ENCODE results near the gene PLXNA4. TPM values are rescaled to one million over a fixed set of nuclear protein-coding genes. Genes with fewer than 3 reads are reported as not detected.
A peak's percentile ranks its signal among the peaks of the same experiment; 100 is the strongest.

The PLXNA4 gene
- polyA plus RNA-seq, 2 of the 4 experiments (the other 2 are of a cell fraction) = 0.12 to 0.34 TPM

DNA sequence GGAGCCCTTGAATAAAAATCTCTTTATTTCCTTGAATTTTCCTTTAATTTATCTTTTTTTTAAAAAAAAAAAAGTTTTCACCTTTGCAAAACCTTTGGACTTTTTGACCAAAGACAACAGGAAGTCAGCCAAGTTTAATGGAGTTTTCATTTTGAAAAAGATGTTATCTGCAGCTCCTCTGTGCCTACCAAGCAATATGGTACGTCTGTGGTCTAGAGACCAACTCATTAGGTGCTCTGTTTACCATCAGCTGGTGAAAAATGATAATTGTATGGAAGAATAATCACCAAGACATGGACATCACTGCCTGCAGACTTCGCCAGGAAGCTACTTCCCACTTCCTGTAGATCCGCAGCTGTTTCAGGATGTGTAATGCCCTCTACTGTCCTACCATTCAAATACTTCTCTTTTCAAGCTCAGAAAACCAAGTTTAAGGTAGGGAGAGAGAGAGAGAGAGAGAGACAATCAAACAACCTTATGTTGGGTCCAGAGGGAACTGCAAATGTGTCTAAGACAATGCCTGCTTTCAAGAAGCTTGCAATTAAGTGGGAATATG lies 18.7 kb downstream of the PLXNA4 start:
- 12% methylated on average over 3 of the region's 3 CpGs for WGBS (ENCODE audit: missing lambda C conversion rate)
- H3K4me2 ChIP-seq = peak overlapping the region; percentile 15; the same call in 1 of the 3 replicates
- no peaks in the 10 kb centered on the region for H3K9me3 ChIP-seq
- peak in 1 of 2 experiments; percentile 52 for DNase-seq (ENCODE audit: low read depth in 1 of 2, low spot score in 1 of 2)
- POLR2A ChIA-PET = no interaction called here
- CTCF ChIA-PET = interaction anchor here (0.8 to 1.5 kb wide), 4 partner anchors 18 to 239 kb away, joined by 3 to 7 read pairs (median 4); partner anchors contain the start of gene PLXNA4
- no peak overlapping the region for H3K27ac ChIP-seq
- FAIRE-seq = no peak
- TF ChIP-seq ZFP36 (IDR thresholded peaks at IDR 0.05; ENCODE audit: borderline replicate concordance, partially characterized antibody) (no peak), ZNF302 (CRISPR knock-in tag; IDR thresholded peaks at IDR 0.05) (no peak), HOXB13 (CRISPR knock-in tag; IDR thresholded peaks at IDR 0.05; ENCODE audit: low read depth) (no peak), RAD21 (conservative IDR thresholded peaks at IDR 0.05 in 1 of 2, IDR thresholded peaks at IDR 0.05 in 1 of 2) (peak in 1 of 2 experiments; percentile 50; a peak in 3 of 5 replicates), RCOR1 (IDR thresholded peaks at IDR 0.05; ENCODE audit: low read depth, low read length) (no peak), ZC3H11A (IDR thresholded peaks at IDR 0.05) (no peak), SMC3 (IDR thresholded peaks at IDR 0.05) (0 out of 3 replicates have a peak, but pooled peaks have one; percentile 13), EHMT2 (IDR thresholded peaks at IDR 0.05; ENCODE audit: low read depth) (no peak)
- TF ChIP-seq, protein P1, sequence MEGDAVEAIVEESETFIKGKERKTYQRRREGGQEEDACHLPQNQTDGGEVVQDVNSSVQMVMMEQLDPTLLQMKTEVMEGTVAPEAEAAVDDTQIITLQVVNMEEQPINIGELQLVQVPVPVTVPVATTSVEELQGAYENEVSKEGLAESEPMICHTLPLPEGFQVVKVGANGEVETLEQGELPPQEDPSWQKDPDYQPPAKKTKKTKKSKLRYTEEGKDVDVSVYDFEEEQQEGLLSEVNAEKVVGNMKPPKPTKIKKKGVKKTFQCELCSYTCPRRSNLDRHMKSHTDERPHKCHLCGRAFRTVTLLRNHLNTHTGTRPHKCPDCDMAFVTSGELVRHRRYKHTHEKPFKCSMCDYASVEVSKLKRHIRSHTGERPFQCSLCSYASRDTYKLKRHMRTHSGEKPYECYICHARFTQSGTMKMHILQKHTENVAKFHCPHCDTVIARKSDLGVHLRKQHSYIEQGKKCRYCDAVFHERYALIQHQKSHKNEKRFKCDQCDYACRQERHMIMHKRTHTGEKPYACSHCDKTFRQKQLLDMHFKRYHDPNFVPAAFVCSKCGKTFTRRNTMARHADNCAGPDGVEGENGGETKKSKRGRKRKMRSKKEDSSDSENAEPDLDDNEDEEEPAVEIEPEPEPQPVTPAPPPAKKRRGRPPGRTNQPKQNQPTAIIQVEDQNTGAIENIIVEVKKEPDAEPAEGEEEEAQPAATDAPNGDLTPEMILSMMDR (IDR thresholded peaks at IDR 0.05) = 0 out of 3 replicates have a peak, but pooled peaks have one; percentile 13
- TF ChIP-seq, protein P2, sequence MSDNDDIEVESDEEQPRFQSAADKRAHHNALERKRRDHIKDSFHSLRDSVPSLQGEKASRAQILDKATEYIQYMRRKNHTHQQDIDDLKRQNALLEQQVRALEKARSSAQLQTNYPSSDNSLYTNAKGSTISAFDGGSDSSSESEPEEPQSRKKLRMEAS (IDR thresholded peaks at IDR 0.05) = no peak
- TF ChIP-seq, protein P3, sequence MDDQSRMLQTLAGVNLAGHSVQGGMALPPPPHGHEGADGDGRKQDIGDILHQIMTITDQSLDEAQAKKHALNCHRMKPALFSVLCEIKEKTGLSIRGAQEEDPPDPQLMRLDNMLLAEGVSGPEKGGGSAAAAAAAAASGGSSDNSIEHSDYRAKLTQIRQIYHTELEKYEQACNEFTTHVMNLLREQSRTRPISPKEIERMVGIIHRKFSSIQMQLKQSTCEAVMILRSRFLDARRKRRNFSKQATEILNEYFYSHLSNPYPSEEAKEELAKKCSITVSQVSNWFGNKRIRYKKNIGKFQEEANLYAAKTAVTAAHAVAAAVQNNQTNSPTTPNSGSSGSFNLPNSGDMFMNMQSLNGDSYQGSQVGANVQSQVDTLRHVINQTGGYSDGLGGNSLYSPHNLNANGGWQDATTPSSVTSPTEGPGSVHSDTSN (IDR thresholded peaks at IDR 0.05) = no peak
- H3K4me1 ChIP-seq = no peaks in the 10 kb centered on the region
- ATAC-seq = peak in 1 of 2 experiments; percentile 68; a peak in 3 of 6 replicates
- no peak overlapping the region for H3K4me3 ChIP-seq

DNA sequence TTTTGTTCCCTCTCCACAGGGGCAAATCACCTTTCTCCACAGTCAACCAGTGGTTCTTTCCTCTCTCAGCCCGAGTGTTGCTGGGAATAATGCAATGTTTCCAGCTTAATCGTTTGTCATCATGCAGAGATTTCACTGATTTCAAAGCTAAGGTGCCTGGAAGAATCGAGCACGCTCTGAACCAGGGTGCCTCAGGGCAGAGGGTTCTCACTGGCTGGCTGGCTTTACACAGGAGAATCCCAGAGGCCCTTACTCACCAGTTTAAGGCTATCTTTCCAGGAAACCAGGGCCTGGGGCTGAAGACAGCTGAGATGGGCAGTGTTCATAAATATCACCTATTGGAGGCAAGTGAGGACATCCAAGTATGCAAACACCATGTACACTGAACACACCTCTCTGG lies 21.8 kb downstream of the PLXNA4 start:
- FAIRE-seq (no peak), ATAC-seq (no peak), DNase-seq (ENCODE audit: low read depth in 1 of 2, low spot score in 1 of 2) (no peak)
- no peak for TF ChIP-seq MAFK (IDR thresholded peaks at IDR 0.05; ENCODE audit: partially characterized antibody)
- TF ChIP-seq POLR2AphosphoS2 (conservative IDR thresholded peaks at IDR 0.05; ENCODE audit: low read length) = no peak
- TF ChIP-seq ZNF302 (CRISPR knock-in tag; IDR thresholded peaks at IDR 0.05) = no peak
- TF ChIP-seq, protein P3 (IDR thresholded peaks at IDR 0.05) = no peak
- TF ChIP-seq, protein P4, sequence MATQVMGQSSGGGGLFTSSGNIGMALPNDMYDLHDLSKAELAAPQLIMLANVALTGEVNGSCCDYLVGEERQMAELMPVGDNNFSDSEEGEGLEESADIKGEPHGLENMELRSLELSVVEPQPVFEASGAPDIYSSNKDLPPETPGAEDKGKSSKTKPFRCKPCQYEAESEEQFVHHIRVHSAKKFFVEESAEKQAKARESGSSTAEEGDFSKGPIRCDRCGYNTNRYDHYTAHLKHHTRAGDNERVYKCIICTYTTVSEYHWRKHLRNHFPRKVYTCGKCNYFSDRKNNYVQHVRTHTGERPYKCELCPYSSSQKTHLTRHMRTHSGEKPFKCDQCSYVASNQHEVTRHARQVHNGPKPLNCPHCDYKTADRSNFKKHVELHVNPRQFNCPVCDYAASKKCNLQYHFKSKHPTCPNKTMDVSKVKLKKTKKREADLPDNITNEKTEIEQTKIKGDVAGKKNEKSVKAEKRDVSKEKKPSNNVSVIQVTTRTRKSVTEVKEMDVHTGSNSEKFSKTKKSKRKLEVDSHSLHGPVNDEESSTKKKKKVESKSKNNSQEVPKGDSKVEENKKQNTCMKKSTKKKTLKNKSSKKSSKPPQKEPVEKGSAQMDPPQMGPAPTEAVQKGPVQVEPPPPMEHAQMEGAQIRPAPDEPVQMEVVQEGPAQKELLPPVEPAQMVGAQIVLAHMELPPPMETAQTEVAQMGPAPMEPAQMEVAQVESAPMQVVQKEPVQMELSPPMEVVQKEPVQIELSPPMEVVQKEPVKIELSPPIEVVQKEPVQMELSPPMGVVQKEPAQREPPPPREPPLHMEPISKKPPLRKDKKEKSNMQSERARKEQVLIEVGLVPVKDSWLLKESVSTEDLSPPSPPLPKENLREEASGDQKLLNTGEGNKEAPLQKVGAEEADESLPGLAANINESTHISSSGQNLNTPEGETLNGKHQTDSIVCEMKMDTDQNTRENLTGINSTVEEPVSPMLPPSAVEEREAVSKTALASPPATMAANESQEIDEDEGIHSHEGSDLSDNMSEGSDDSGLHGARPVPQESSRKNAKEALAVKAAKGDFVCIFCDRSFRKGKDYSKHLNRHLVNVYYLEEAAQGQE (IDR thresholded peaks at IDR 0.05) = no peak
- TF ChIP-seq HDAC2 (IDR thresholded peaks at IDR 0.05) = no peak
- TF ChIP-seq JUN (IDR thresholded peaks at IDR 0.05) = no peak
- TF ChIP-seq HOXB13 (CRISPR knock-in tag; IDR thresholded peaks at IDR 0.05; ENCODE audit: low read depth) = no peak
- TF ChIP-seq KDM1A (IDR thresholded peaks at IDR 0.05; ENCODE audit: low read depth) = no peak
- no peak for TF ChIP-seq EP300 (IDR thresholded peaks at IDR 0.05)
- no peak for TF ChIP-seq TP53 (CRISPR knock-in tag; IDR thresholded peaks at IDR 0.05)
- TF ChIP-seq, protein P5, sequence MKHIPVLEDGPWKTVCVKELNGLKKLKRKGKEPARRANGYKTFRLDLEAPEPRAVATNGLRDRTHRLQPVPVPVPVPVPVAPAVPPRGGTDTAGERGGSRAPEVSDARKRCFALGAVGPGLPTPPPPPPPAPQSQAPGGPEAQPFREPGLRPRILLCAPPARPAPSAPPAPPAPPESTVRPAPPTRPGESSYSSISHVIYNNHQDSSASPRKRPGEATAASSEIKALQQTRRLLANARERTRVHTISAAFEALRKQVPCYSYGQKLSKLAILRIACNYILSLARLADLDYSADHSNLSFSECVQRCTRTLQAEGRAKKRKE (CRISPR knock-in tag; IDR thresholded peaks at IDR 0.05; ENCODE audit: low read depth) = no peak
- TF ChIP-seq RARB (CRISPR knock-in tag; IDR thresholded peaks at IDR 0.05) = no peak
- Histone ChIP-seq H3K9me3 (peaks cover 26% of the 10 kb centered on the region), H3K27ac (no peak overlapping the region), H3K4me2 (no peak overlapping the region), H3K4me3 (no peak overlapping the region), H3K4me1 (no peaks in the 10 kb centered on the region)
- 0% methylated on average over 2 of the region's 4 CpGs for WGBS (ENCODE audit: missing lambda C conversion rate)
- ChIA-PET POLR2A (no interaction called here), CTCF (no interaction called here)

Data from A549 (cell line).